Ovary (tissue), 3 donors: ENCODE data around the gene CHID1.

Source experiments
- POLR2A ChIP-seq: fragments of 450-650 bp; IDR thresholded peaks from one replicate; pipeline ENCODE4 v1.6.1; 2017; ENCODE audit warnings: antibody characterized with exemption, mild to moderate bottlenecking, moderate library complexity
- TF ChIP-seq, protein P1 (sequence below), 3 donors: fragments of 450-650 bp in 2 of 3; fragments of 200-600 bp in 1 of 3; IDR thresholded peaks; one replicate each; pipeline versions ENCODE4 v1.5.1 to v1.8.0; 2016 to 2022; ENCODE audit warnings: antibody characterized with exemption in 3 of 3, mild to moderate bottlenecking in 1 of 3
- donor health status: DM: no; HTN: no; CAD: no.

DNA sequence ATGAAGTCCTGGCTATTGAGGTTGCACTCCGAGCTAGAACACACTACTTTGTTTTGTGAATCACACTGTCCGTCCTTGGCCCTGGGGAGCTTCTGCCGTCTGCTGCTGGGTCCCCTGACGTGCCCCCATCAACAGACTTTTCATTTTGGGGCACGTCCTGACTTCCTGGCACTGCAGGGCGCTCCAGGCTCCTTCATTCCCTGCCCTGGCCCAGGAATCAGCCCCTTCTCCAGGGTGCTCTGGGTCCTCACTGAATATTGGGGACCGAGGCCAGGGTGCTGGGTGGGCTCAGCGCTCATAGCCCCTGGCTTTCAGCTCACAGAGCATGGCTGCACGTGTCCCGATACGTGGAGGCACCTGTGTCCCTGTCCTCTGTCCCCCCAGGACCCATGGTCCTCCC is 45.7 kb downstream of the CHID1 start:
- TF ChIP-seq, protein P1, sequence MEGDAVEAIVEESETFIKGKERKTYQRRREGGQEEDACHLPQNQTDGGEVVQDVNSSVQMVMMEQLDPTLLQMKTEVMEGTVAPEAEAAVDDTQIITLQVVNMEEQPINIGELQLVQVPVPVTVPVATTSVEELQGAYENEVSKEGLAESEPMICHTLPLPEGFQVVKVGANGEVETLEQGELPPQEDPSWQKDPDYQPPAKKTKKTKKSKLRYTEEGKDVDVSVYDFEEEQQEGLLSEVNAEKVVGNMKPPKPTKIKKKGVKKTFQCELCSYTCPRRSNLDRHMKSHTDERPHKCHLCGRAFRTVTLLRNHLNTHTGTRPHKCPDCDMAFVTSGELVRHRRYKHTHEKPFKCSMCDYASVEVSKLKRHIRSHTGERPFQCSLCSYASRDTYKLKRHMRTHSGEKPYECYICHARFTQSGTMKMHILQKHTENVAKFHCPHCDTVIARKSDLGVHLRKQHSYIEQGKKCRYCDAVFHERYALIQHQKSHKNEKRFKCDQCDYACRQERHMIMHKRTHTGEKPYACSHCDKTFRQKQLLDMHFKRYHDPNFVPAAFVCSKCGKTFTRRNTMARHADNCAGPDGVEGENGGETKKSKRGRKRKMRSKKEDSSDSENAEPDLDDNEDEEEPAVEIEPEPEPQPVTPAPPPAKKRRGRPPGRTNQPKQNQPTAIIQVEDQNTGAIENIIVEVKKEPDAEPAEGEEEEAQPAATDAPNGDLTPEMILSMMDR (IDR thresholded peaks at IDR 0.05) = no peak
- TF ChIP-seq POLR2A = no peak
